C4-2B (cell line): Measurements from ENCODE around the gene PLCB4.

Source experiments
- ZFX ChIP-seq: fragments of 450-650 bp; IDR thresholded peaks from 2 replicates; pipeline ENCODE4 v1.6.1; 2017
- TF ChIP-seq, protein P1 (sequence below): fragments of 450-650 bp; conservative IDR thresholded peaks from 2 replicates; pipeline ENCODE4 v1.5.1; 2017; ENCODE audit warnings: mild to moderate bottlenecking

- TF ChIP-seq, protein P1, sequence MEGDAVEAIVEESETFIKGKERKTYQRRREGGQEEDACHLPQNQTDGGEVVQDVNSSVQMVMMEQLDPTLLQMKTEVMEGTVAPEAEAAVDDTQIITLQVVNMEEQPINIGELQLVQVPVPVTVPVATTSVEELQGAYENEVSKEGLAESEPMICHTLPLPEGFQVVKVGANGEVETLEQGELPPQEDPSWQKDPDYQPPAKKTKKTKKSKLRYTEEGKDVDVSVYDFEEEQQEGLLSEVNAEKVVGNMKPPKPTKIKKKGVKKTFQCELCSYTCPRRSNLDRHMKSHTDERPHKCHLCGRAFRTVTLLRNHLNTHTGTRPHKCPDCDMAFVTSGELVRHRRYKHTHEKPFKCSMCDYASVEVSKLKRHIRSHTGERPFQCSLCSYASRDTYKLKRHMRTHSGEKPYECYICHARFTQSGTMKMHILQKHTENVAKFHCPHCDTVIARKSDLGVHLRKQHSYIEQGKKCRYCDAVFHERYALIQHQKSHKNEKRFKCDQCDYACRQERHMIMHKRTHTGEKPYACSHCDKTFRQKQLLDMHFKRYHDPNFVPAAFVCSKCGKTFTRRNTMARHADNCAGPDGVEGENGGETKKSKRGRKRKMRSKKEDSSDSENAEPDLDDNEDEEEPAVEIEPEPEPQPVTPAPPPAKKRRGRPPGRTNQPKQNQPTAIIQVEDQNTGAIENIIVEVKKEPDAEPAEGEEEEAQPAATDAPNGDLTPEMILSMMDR: no peak
- TF ChIP-seq ZFX: no peak
These were observed 406.6 kb downstream of the PLCB4 start for GRCh38 chr20:9475456-9475855.
